Stomach (tissue), 9 donors: Measurements from ENCODE around the gene TMEM44. TPM values are rescaled to one million over a fixed set of nuclear protein-coding genes. Genes with fewer than 3 reads are reported as not detected.

Source experiments
- DNase-seq, 2 donors: peaks; one replicate each; pipeline versions ENCODE4 v3.0.0 to v3.0.0-alpha.2; 2013 to 2019
- H3K27ac ChIP-seq, 5 donors: fragments of 200-600 bp in 4 of 5; sonication (generic) in 4 of 5; one replicate each; pipeline ENCODE4 v1.5.1; 2013 to 2019; ENCODE audit warnings: mild to moderate bottlenecking in 1 of 5, moderate library complexity in 1 of 5
- H3K27me3 ChIP-seq, 3 donors: fragments of 200-600 bp; sonication (generic); one replicate each; pipeline ENCODE4 v1.5.1; 2017 to 2019; ENCODE audit warnings: mixed run types in 1 of 3
- H3K36me3 ChIP-seq, 4 donors: fragments of 200-600 bp; sonication (generic); 1 replicate in 3 of 4; 2 replicates in 1 of 4; pipeline ENCODE4 v1.5.1; 2016 to 2019
- H3K4me1 ChIP-seq, 4 donors: fragments of 200-600 bp; sonication (generic); one replicate each; pipeline ENCODE4 v1.5.1; 2016 to 2019
- H3K4me3 ChIP-seq, 4 donors: fragments of 200-600 bp; sonication (generic) in 3 of 4; one replicate each; pipeline ENCODE4 v1.5.1; 2016 to 2019; ENCODE audit warnings: mild to moderate bottlenecking in 1 of 4
- H3K9me3 ChIP-seq, 4 donors: fragments of 200-600 bp; sonication (generic); one replicate each; pipeline ENCODE4 v1.5.1; 2016 to 2019
- CTCF ChIP-seq, 7 experiments: fragments of 450-650 bp in 4 of 7; fragments of 200-600 bp in 3 of 7; sonication (generic) in 3 of 7; IDR thresholded peaks; one replicate each; pipeline ENCODE4 v1.5.1; 2016 to 2019; ENCODE audit warnings: antibody characterized with exemption in 7 of 7, control low read depth in 2 of 7, mild to moderate bottlenecking in 1 of 7
- EP300 ChIP-seq: sonication (generic); formaldehyde crosslinking; IDR thresholded peaks from one replicate; pipeline ENCODE4 v1.6.1; 2017; ENCODE audit warnings: antibody characterized with exemption
- POLR2A ChIP-seq, 4 donors: fragments of 450-650 bp; IDR thresholded peaks; one replicate each; pipeline ENCODE4 v1.6.1; 2016; ENCODE audit warnings: antibody characterized with exemption in 4 of 4, control low read depth in 2 of 4, mild to moderate bottlenecking in 1 of 4, moderate library complexity in 1 of 4
- POLR2AphosphoS5 ChIP-seq, 3 donors: sonication (generic); formaldehyde crosslinking; IDR thresholded peaks; one replicate each; pipeline ENCODE4 v1.6.1; 2016; ENCODE audit warnings: antibody characterized with exemption in 3 of 3
- WGBS, 5 donors: extraction: QIAGEN DNeasy Blood & Tissue Kit in 3 of 5; methylation state at CpG; one replicate each; pipeline versions ENCODE4 v1.1.5 to v1.1.7; 2013 to 2018; 5-methylcytosine and 5-hydroxymethylcytosine counted together
- intact Hi-C: fragments of 100-400 bp; cut with DNase I; formaldehyde crosslinking; loops from one replicate; pipeline ENCODE4 v1.15.1; 2023; ENCODE audit warnings: low total_unique reads
- polyA plus RNA-seq, 3 donors: library from polyadenylated mRNA; stranded (reverse); fragments of 200-250 nt; gene quantifications; one replicate each; pipeline ENCODE4 v1.2.3, GENCODE V29; 2013
- total RNA-seq, 5 donors: library from RNA; depleted of rRNA; stranded (reverse); fragments of >200 nt; gene quantifications; one replicate each; pipeline versions ENCODE4 v1.1.0 to v1.2.3, GENCODE V29; 2014 to 2016
- donor health status: healthy with polysubstance abuse.
- donor health status: Bipolar disorder and iron deficiency.
- donor health status: healthy.

Gene TMEM44
- total and polyA plus RNA-seq, 8 donors, result 4.4 to 352 (median 9.4) TPM; not detected in 1

GRCh38 chr3:194659778-194660177 is 26.6 kb upstream of the TMEM44 start:
- no peak for DNase-seq
- H3K9me3 ChIP-seq, result no peaks in the 10 kb centered on the region
- peaks cover 37 to 87% (median 83%) of the 10 kb centered on the region in 4 donors for H3K36me3 ChIP-seq
- 83 to 89% (median 84%) methylated on average over 7 of the region's 7 CpGs for WGBS, 5 donors
- TF ChIP-seq EP300 (no peak), CTCF (IDR thresholded peaks at IDR 0.05) (no peak), POLR2AphosphoS5 (IDR thresholded peaks at IDR 0.05) (no peak), POLR2A (IDR thresholded peaks at IDR 0.05) (no peak)
- no peaks in the 10 kb centered on the region for H3K27me3 ChIP-seq
- H3K4me3 ChIP-seq, result no peak overlapping the region
- peaks cover 0 to 10% (median 0%) of the 10 kb centered on the region in 4 donors for H3K4me1 ChIP-seq
- no peak overlapping the region for H3K27ac ChIP-seq
- intact Hi-C loops, result no loop called here

GRCh38 chr3:194658477-194659242 is 25.4 kb upstream of the TMEM44 start:
- no peak for DNase-seq
- no peak for TF ChIP-seq CTCF (IDR thresholded peaks at IDR 0.05)
- TF ChIP-seq POLR2A (IDR thresholded peaks at IDR 0.05), result no peak
- no peak for TF ChIP-seq EP300
- TF ChIP-seq POLR2AphosphoS5 (IDR thresholded peaks at IDR 0.05), result no peak
- H3K9me3 ChIP-seq, result no peaks in the 10 kb centered on the region
- no peak overlapping the region for H3K27ac ChIP-seq
- H3K36me3 ChIP-seq, result peaks cover 34 to 87% (median 83%) of the 10 kb centered on the region in 4 donors
- H3K4me3 ChIP-seq, result no peak overlapping the region
- peaks cover 0 to 10% (median 0%) of the 10 kb centered on the region in 4 donors for H3K4me1 ChIP-seq
- intact Hi-C loops, result no loop called here
- WGBS, 5 donors, result 79 to 83% (median 81%) methylated on average over 5 of the region's 5 CpGs
- no peaks in the 10 kb centered on the region for H3K27me3 ChIP-seq

- WGBS, 5 donors, result 48 to 73% (median 66%) methylated on average over 7 of the region's 7 CpGs
- no peak overlapping the region for H3K27ac ChIP-seq
Observed at GRCh38 chr3:194657439-194657838, 24.2 kb upstream of the TMEM44 start.

GRCh38 chr3:194654443-194654842 is 21.2 kb upstream of the TMEM44 start:
- TF ChIP-seq POLR2AphosphoS5 (IDR thresholded peaks at IDR 0.05), result no peak
- no peak for TF ChIP-seq POLR2A (IDR thresholded peaks at IDR 0.05)
- TF ChIP-seq EP300, result no peak
- no peak for TF ChIP-seq CTCF (IDR thresholded peaks at IDR 0.05)
- Histone ChIP-seq H3K27me3 (no peaks in the 10 kb centered on the region), H3K4me3 (no peak overlapping the region), H3K4me1 (no peaks in the 10 kb centered on the region), H3K36me3 (peaks cover 65 to 91% (median 87%) of the 10 kb centered on the region in 4 donors), H3K27ac (no peak overlapping the region), H3K9me3 (no peaks in the 10 kb centered on the region)
- intact Hi-C loops, result no loop called here
- WGBS, 5 donors, result 84 to 92% (median 90%) methylated on average over 5 of the region's 5 CpGs
- no peak for DNase-seq

More at GRCh38 chr3:194657439-194657838, 24.2 kb upstream of the TMEM44 start:
- DNase-seq, result peak in 1 of 2 donors; percentile 41
- H3K36me3 ChIP-seq, result peaks cover 38 to 91% (median 86%) of the 10 kb centered on the region in 4 donors
- no peak overlapping the region for H3K4me3 ChIP-seq
- TF ChIP-seq POLR2A (IDR thresholded peaks at IDR 0.05), result no peak
- TF ChIP-seq EP300, result no peak
- TF ChIP-seq POLR2AphosphoS5 (IDR thresholded peaks at IDR 0.05), result no peak
- no peak for TF ChIP-seq CTCF (IDR thresholded peaks at IDR 0.05)
- no peaks in the 10 kb centered on the region for H3K9me3 ChIP-seq
- intact Hi-C loops, result no loop called here
- no peaks in the 10 kb centered on the region for H3K27me3 ChIP-seq
- H3K4me1 ChIP-seq, result peaks cover 0 to 10% (median 0%) of the 10 kb centered on the region in 4 donors
